ENCODE data around the gene STYXL2. TPM values are rescaled to one million over a fixed set of nuclear protein-coding genes. Genes with fewer than 3 reads are reported as not detected.

Gene STYXL2
- total and polyA plus RNA-seq, 2 of the 8 experiments (the other 6 are each of a cell fraction or from before 2014, with no cell fraction given), result 0.09 to 0.22 TPM

DNA sequence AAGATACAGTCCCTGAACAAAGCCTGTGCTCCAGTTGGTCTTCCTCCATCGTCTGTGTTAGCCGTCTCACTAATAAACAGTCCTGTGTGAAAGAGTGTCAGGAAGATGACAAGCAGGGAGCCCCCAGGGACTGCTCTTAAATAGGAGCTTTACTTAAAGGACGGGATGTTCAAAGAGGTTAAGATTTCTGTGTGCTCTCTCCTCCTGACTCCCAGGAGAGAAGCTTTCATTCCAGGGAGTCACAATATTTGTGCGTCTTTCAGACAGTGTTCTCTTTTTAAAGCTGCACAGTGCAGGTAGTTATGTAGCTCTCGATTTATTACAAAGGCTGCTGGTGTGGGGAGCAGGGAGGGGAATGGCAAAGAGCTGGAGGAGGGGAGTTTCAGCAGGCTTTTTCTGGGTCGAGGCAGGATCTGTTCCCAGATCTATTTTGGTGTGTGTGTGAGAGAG lies 43.5 kb downstream of the STYXL2 start:
- no peaks in the 10 kb centered on the region for H3K79me2 ChIP-seq (ENCODE audit: control insufficient read depth in 1 of 2, insufficient read depth in 2 of 2, low read length in 2 of 2)
- no peak overlapping the region for H2BK15ac ChIP-seq (ENCODE audit: low read length)
- no peak overlapping the region for H2AK5ac ChIP-seq (ENCODE audit: low read depth, low read length)
- no peak overlapping the region for H4K8ac ChIP-seq (ENCODE audit: extremely low read depth, insufficient read depth, low read length)
- H3K4me3 ChIP-seq (ENCODE audit: extremely low read depth in 1 of 4, insufficient read depth in 2 of 4, low read depth in 3 of 4, low read length in 4 of 4), result no peak overlapping the region
- H2BK12ac ChIP-seq (ENCODE audit: low read depth, low read length), result peak overlapping the region; percentile 40; the same call in 1 of the 2 replicates
- 75% methylated on average over 6 of the region's 6 CpGs; no CpG with 5 or more reads in 1 of the 2 experiments for WGBS, 2 experiments (ENCODE audit: extremely low coverage in 1 of 2, insufficient coverage in 1 of 2, insufficient read length in 1 of 2, insufficient replicate concordance in 2 of 2, low coverage in 1 of 2, low lambda C conversion rate in 2 of 2, missing lambda C conversion rate in 1 of 2)
- H4K91ac ChIP-seq (replicated peaks; ENCODE audit: insufficient read length, low read length), result peak overlapping the region; percentile 42
- no peak overlapping the region for H3K23ac ChIP-seq (ENCODE audit: insufficient read length)
- peak overlapping the region; percentile 25; the same call in 1 of the 2 replicates for H3K18ac ChIP-seq (ENCODE audit: extremely low read depth, low read length)
- no peak overlapping the region for H3K14ac ChIP-seq (ENCODE audit: insufficient read length)
- H3K23me2 ChIP-seq (ENCODE audit: low read depth, low read length), result no peaks in the 10 kb centered on the region
- no peaks in the 10 kb centered on the region for H3K27me3 ChIP-seq (replicated peaks in 1 of 4; ENCODE audit: control insufficient read depth in 3 of 4, extremely low read depth in 1 of 4, insufficient read depth in 3 of 4, low read length in 3 of 4)
- no peak overlapping the region for H3K4me2 ChIP-seq (ENCODE audit: insufficient read depth in 1 of 2, low read depth in 2 of 2, low read length in 2 of 2)
- H4K20me1 ChIP-seq (replicated peaks in 1 of 2; ENCODE audit: control insufficient read depth in 1 of 2, insufficient read depth in 2 of 2, low read length in 2 of 2), result no peaks in the 10 kb centered on the region
- H2BK120ac ChIP-seq (replicated peaks; ENCODE audit: low read depth, low read length), result no peak overlapping the region
- H3K9ac ChIP-seq (replicated peaks in 1 of 4; ENCODE audit: extremely low read depth in 1 of 4, low read depth in 3 of 4, low read length in 3 of 4), result no peak overlapping the region
- H3K4ac ChIP-seq (replicated peaks; ENCODE audit: insufficient read length, low read depth, low read length), result no peak overlapping the region
- no peak for FAIRE-seq
- peak overlapping the region; percentile 88; the same call in 1 of the 2 replicates for H2AFZ ChIP-seq (ENCODE audit: low read length)
- H3K4me1 ChIP-seq (replicated peaks in 1 of 4; ENCODE audit: control insufficient read depth in 3 of 4, insufficient read depth in 4 of 4, low read length in 3 of 4), result peaks cover 2 to 18% (median 11%) of the 10 kb centered on the region in 4 experiments; a peak in 5 of 7 replicates
- H3K36me3 ChIP-seq (ENCODE audit: control insufficient read depth in 2 of 4, insufficient read depth in 4 of 4, low read length in 3 of 4), result no peaks in the 10 kb centered on the region
- H4K5ac ChIP-seq (ENCODE audit: insufficient read length, low read depth, low read length), result no peak overlapping the region
- no peak overlapping the region for H3K56ac ChIP-seq (replicated peaks; ENCODE audit: insufficient read length, low read depth, low read length)
- H3K79me1 ChIP-seq (ENCODE audit: low read depth, low read length), result no peaks in the 10 kb centered on the region
- H2BK5ac ChIP-seq (ENCODE audit: low read depth, low read length), result 0 out of 2 replicates have a peak overlapping the region, but pooled peaks have one; percentile 10
- ChIA-PET CTCF (ENCODE audit: partially characterized antibody) (interaction anchor here (0.9 to 9.3 kb wide), 7 partner anchors 11 to 83 kb away, joined by 3 to 81 read pairs (median 6); partner anchors contain the start of gene POU2F1), POLR2A (ENCODE audit: partially characterized antibody) (interaction anchor here (0.9 to 3.2 kb wide), 4 partner anchors 11 to 83 kb away, joined by 3 to 14 read pairs (median 8); partner anchors contain the start of gene POU2F1)
- H2BK20ac ChIP-seq (ENCODE audit: low read length), result peak overlapping the region; percentile 49; the same call in 1 of the 2 replicates
- DNase-seq (ENCODE audit: low read depth in 1 of 2, low spot score in 2 of 2), result no peak
- H3K9me3 ChIP-seq (ENCODE audit: insufficient read depth in 2 of 2, low read depth in 1 of 2, low read length in 1 of 2), result no peaks in the 10 kb centered on the region
- H3K27ac ChIP-seq (ENCODE audit: low read depth, low read length), result no peak overlapping the region
- TF ChIP-seq CREB1 (IDR thresholded peaks at IDR 0.05) (no peak), RAD21 (IDR thresholded peaks at IDR 0.05 in 1 of 2, conservative IDR thresholded peaks at IDR 0.05 in 1 of 2; ENCODE audit: low read depth in 2 of 2, low read length in 2 of 2) (no peak), ZNF274 (IDR thresholded peaks at IDR 0.05; ENCODE audit: borderline replicate concordance, extremely low read depth, low read length) (no peak), GABPA (IDR thresholded peaks at IDR 0.05; ENCODE audit: borderline replicate concordance, insufficient read depth, low read length) (no peak)
- TF ChIP-seq, protein P1, sequence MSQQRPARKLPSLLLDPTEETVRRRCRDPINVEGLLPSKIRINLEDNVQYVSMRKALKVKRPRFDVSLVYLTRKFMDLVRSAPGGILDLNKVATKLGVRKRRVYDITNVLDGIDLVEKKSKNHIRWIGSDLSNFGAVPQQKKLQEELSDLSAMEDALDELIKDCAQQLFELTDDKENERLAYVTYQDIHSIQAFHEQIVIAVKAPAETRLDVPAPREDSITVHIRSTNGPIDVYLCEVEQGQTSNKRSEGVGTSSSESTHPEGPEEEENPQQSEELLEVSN (IDR thresholded peaks at IDR 0.05), result no peak
